ENCODE data around the gene IMP4. TPM values are rescaled to one million over a fixed set of nuclear protein-coding genes. Genes with fewer than 3 reads are reported as not detected.

The IMP4 gene
- total RNA-seq, 2 donors from 2014 or later, result 67.4 to 166 TPM

DNA sequence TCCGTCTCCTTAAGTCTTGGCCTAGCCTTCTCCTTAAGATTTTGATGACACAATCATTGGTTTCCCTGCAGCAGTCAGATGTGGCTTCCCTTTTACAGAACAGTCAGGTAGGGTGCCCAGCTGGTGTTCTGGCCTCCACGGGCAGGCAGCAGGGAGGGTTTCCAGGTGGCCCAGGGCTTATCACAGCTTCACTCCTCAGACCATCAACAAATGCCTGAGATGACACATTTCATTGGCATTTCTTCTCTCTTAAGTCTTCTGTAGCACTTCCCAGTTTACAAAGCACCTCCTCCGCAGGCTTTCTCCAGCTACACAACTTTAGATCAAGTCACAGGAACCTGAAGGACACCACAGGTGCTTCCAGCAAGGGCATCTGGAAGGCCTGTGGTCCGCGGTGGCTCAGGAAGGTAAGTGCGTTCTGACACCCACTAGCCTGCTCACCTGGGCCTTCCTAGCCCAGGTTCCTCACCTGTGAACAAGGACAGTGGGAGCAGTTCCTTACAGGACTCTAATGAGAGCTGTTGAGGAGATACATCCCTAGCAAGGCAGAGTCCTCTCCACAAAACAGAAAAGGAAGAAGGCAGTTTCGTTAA lies 50.7 kb downstream of the IMP4 start:
- H3K4me1 ChIP-seq (ENCODE audit: control insufficient read depth in 1 of 2, low read depth in 2 of 2), result peaks cover 4 to 16% of the 10 kb centered on the region in 2 donors
- TF ChIP-seq, protein P1, sequence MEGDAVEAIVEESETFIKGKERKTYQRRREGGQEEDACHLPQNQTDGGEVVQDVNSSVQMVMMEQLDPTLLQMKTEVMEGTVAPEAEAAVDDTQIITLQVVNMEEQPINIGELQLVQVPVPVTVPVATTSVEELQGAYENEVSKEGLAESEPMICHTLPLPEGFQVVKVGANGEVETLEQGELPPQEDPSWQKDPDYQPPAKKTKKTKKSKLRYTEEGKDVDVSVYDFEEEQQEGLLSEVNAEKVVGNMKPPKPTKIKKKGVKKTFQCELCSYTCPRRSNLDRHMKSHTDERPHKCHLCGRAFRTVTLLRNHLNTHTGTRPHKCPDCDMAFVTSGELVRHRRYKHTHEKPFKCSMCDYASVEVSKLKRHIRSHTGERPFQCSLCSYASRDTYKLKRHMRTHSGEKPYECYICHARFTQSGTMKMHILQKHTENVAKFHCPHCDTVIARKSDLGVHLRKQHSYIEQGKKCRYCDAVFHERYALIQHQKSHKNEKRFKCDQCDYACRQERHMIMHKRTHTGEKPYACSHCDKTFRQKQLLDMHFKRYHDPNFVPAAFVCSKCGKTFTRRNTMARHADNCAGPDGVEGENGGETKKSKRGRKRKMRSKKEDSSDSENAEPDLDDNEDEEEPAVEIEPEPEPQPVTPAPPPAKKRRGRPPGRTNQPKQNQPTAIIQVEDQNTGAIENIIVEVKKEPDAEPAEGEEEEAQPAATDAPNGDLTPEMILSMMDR (IDR thresholded peaks at IDR 0.05), result no peak
- no peaks in the 10 kb centered on the region for H3K9me3 ChIP-seq
- no peak overlapping the region for H3K4me3 ChIP-seq
- DNase-seq (ENCODE audit: low spot score) (no peak), ATAC-seq (ENCODE audit: insufficient number of reproducible peaks, low FRiP score, low read depth) (no peak)
- H3K36me3 ChIP-seq, result no peaks in the 10 kb centered on the region
- H3K27me3 ChIP-seq (replicated peaks; ENCODE audit: insufficient read depth), result no peaks in the 10 kb centered on the region
- H3K27ac ChIP-seq, result no peak overlapping the region

Other genes with a start within 250 kb of the IMP4 start
- gene POTEF, start 213.7 kb upstream of the IMP4 start, total RNA-seq, result not detected
- 10 to 100 TPM in 1 of 2 donors, 1 to 10 TPM in 1; 2.0 to 12.4 TPM for gene CCDC74B, start 197.8 kb upstream of the IMP4 start, total RNA-seq
- gene SMPD4, start 161.3 kb upstream of the IMP4 start, total RNA-seq, result 10 to 100 TPM; 46.3 to 53.1 TPM
- gene MZT2B, start 160.6 kb upstream of the IMP4 start, total RNA-seq, result 10 to 100 TPM; 75.3 to 96.3 TPM
- not detected for gene TUBA3E, start 144.5 kb upstream of the IMP4 start, total RNA-seq
- gene PTPN18, start 13.2 kb downstream of the IMP4 start, total RNA-seq, result 10 to 100 TPM; 79.2 to 93.3 TPM
- gene POTEI, start 166.4 kb downstream of the IMP4 start, total RNA-seq, result not detected
- not detected for gene CFC1B, start 178.3 kb downstream of the IMP4 start, total RNA-seq

All from thoracic aorta (tissue), 2 donors.